ENCODE measurements around the gene KRT15. TPM values are rescaled to one million over a fixed set of nuclear protein-coding genes. Genes with fewer than 3 reads are reported as not detected.

The KRT15 gene
- total and polyA plus RNA-seq, 2 of the 4 experiments (the other 2 are of a cell fraction): 2.9 to 5.3 TPM

- TF ChIP-seq CHD1 (IDR thresholded peaks at IDR 0.05; ENCODE audit: low read depth, low read length) (no peak), MXI1 (IDR thresholded peaks at IDR 0.05; ENCODE audit: borderline replicate concordance, low read depth, low read length) (no peak), NFE2L2 (IDR thresholded peaks at IDR 0.05; ENCODE audit: low read depth, low read length) (no peak), RCOR1 (IDR thresholded peaks at IDR 0.05; ENCODE audit: insufficient replicate concordance, low read length) (no peak)
Observed at GRCh38 chr17:41539071-41539492, 20.4 kb upstream of the KRT15 start (continued).

GRCh38 chr17:41538565-41538991 lies 19.9 kb upstream of the KRT15 start:
- H3K23ac ChIP-seq (ENCODE audit: low read depth, low read length): peak overlapping the region; percentile 60; the same call in 1 of the 2 replicates
- H2BK15ac ChIP-seq (ENCODE audit: low read depth, low read length): peak overlapping the region; percentile 67; the same call in 2 of the 3 replicates
- peak overlapping the region; percentile 83 for H3K4ac ChIP-seq (ENCODE audit: low read depth, low read length)
- CTCF ChIA-PET: interaction anchor here (1.6 kb wide), 1 partner anchor 10 kb away, joined by 7 read pairs; no protein-coding TSS in a partner anchor
- peaks cover 16% of the 10 kb centered on the region for H3K4me1 ChIP-seq (ENCODE audit: control insufficient read depth, insufficient read depth, low read length)
- in situ Hi-C loops (cut with MboI; ENCODE audit: low sequenced_read_pairs) (no loop called here), intact Hi-C loops (cut with micrococcal nuclease) (no loop called here), dilution Hi-C loops (cut with HindIII; ENCODE audit: low sequenced_read_pairs, unreplicated experiment) (no loop called here)
- no peaks in the 10 kb centered on the region for H3K27me3 ChIP-seq (ENCODE audit: control insufficient read depth, insufficient read depth, low read length)
- H4K91ac ChIP-seq (ENCODE audit: insufficient read depth, low read depth, low read length): peak overlapping the region; percentile 93
- H2AFZ ChIP-seq (replicated peaks; ENCODE audit: low read length, poor library complexity): peak overlapping the region; percentile 81
- H3K9me1 ChIP-seq (ENCODE audit: insufficient read depth, low read length): peaks cover 11% of the 10 kb centered on the region
- H3K14ac ChIP-seq (replicated peaks; ENCODE audit: low read depth, low read length): peak overlapping the region; percentile 64
- POLR2A ChIA-PET (ENCODE audit: unreplicated experiment): no interaction called here
- H2BK5ac ChIP-seq (ENCODE audit: low read depth, low read length, poor library complexity, severe bottlenecking): peak overlapping the region; percentile 85
- peak overlapping the region; percentile 81 for H2AK9ac ChIP-seq (replicated peaks; ENCODE audit: low read depth, low read length, poor library complexity)
- DNase-seq: peak; percentile 59
- H3K79me1 ChIP-seq (ENCODE audit: low read depth in 1 of 2, low read length in 2 of 2): no peaks in the 10 kb centered on the region
- H4K8ac ChIP-seq (ENCODE audit: low read depth in 2 of 2, low read length in 2 of 2): peak overlapping the region; percentile 62 to 75; a peak in 3 of 4 replicates
- ATAC-seq (ENCODE audit: low read depth): peak; percentile 88
- H3K27ac ChIP-seq (ENCODE audit: insufficient read depth, low read length): peak overlapping the region; percentile 21
- peak overlapping the region; percentile 45; the same call in 1 of the 2 replicates for H4K5ac ChIP-seq (ENCODE audit: low read depth, low read length)
- H3K36me3 ChIP-seq (ENCODE audit: control insufficient read depth, insufficient read depth, low read length): no peaks in the 10 kb centered on the region
- peak overlapping the region; percentile 8; the same call in 1 of the 2 replicates for H3K4me2 ChIP-seq (ENCODE audit: low read depth, low read length)
- peak overlapping the region; percentile 84 for H2BK120ac ChIP-seq (ENCODE audit: low read depth, low read length)
- no peak overlapping the region for H3K9ac ChIP-seq (ENCODE audit: low read depth, low read length)
- BruUV-seq (replicated peaks): no TSS peak
- no peaks in the 10 kb centered on the region for H4K20me1 ChIP-seq (ENCODE audit: insufficient read depth, low read length)
- WGBS, 2 experiments (ENCODE audit: extremely low coverage in 2 of 2, insufficient read length in 1 of 2): no CpG with 5 or more reads among the region's 5 CpGs
- H2BK20ac ChIP-seq (ENCODE audit: low read depth, low read length): peak overlapping the region; percentile 87
- no peak overlapping the region for H3K4me3 ChIP-seq (ENCODE audit: insufficient read depth, low read depth, low read length)
- peak overlapping the region; percentile 94 for H2AK5ac ChIP-seq (ENCODE audit: low read depth, low read length)
- H3K18ac ChIP-seq (ENCODE audit: low read depth, low read length): peak overlapping the region; percentile 62
- H3K56ac ChIP-seq (ENCODE audit: extremely low read depth, insufficient read depth, low read length): peak overlapping the region; percentile 45; the same call in 1 of the 2 replicates
- H3K9me3 ChIP-seq (ENCODE audit: control insufficient read depth, insufficient read depth, low read length): no peaks in the 10 kb centered on the region
- TF ChIP-seq, protein P1, sequence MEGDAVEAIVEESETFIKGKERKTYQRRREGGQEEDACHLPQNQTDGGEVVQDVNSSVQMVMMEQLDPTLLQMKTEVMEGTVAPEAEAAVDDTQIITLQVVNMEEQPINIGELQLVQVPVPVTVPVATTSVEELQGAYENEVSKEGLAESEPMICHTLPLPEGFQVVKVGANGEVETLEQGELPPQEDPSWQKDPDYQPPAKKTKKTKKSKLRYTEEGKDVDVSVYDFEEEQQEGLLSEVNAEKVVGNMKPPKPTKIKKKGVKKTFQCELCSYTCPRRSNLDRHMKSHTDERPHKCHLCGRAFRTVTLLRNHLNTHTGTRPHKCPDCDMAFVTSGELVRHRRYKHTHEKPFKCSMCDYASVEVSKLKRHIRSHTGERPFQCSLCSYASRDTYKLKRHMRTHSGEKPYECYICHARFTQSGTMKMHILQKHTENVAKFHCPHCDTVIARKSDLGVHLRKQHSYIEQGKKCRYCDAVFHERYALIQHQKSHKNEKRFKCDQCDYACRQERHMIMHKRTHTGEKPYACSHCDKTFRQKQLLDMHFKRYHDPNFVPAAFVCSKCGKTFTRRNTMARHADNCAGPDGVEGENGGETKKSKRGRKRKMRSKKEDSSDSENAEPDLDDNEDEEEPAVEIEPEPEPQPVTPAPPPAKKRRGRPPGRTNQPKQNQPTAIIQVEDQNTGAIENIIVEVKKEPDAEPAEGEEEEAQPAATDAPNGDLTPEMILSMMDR (conservative IDR thresholded peaks at IDR 0.05; ENCODE audit: low read depth, low read length): no peak
- TF ChIP-seq SMC3 (IDR thresholded peaks at IDR 0.05; ENCODE audit: low read depth, low read length) (no peak), MAZ (IDR thresholded peaks at IDR 0.05; ENCODE audit: borderline replicate concordance, low read depth, low read length) (no peak), BHLHE40 (IDR thresholded peaks at IDR 0.05; ENCODE audit: low read depth, low read length) (no peak), RCOR1 (IDR thresholded peaks at IDR 0.05; ENCODE audit: insufficient replicate concordance, low read length) (no peak), CEBPB (IDR thresholded peaks at IDR 0.05; ENCODE audit: low read depth, low read length) (no peak), RAD21 (IDR thresholded peaks at IDR 0.05; ENCODE audit: low read length) (no peak), FOS (IDR thresholded peaks at IDR 0.05; ENCODE audit: low read depth, low read length) (no peak), MAFK (IDR thresholded peaks at IDR 0.05; ENCODE audit: low read depth, low read length) (no peak)
- TF ChIP-seq, protein P2, sequence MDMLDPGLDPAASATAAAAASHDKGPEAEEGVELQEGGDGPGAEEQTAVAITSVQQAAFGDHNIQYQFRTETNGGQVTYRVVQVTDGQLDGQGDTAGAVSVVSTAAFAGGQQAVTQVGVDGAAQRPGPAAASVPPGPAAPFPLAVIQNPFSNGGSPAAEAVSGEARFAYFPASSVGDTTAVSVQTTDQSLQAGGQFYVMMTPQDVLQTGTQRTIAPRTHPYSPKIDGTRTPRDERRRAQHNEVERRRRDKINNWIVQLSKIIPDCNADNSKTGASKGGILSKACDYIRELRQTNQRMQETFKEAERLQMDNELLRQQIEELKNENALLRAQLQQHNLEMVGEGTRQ (IDR thresholded peaks at IDR 0.05; ENCODE audit: low read depth, low read length): no peak
